B cell (primary cell): ENCODE measurements around the gene KIAA0825. TPM values are rescaled to one million over a fixed set of nuclear protein-coding genes. Genes with fewer than 3 reads are reported as not detected.
"Not testable (repeated sequence)": the region's sequence is repeated elsewhere in the genome, so short reads cannot be mapped to it uniquely, and the experiment has no call there.

Source experiments
- ATAC-seq: fragments of 200-7000 bp; cut with Tn5 transposase; one replicate; pipeline ENCODE4 v1.10.0; 2021; ENCODE audit warnings: low read depth, mild to moderate bottlenecking, moderate number of reproducible peaks, moderate library complexity
- CTCF ChIA-PET: fragments of 350-600 bp; sonication (Branson Sonifier 250); formaldehyde crosslinking; loops from one replicate; lab custom pipeline; 2021; ENCODE audit warnings: antibody characterized with exemption, inconsistent platforms; lab: Charles Lee
- POLR2A ChIA-PET: fragments of 350-600 bp; sonication (Branson Sonifier 250); formaldehyde crosslinking; loops from one replicate; lab custom pipeline; 2021; ENCODE audit warnings: antibody characterized with exemption; lab: Charles Lee
- DNase-seq: peaks from one replicate; pipeline ENCODE4 v3.0.0; 2013
- H2AFZ ChIP-seq: 2 replicates; pipeline ENCODE4 v1.6.1; 2012; ENCODE audit warnings: mild to moderate bottlenecking, low read depth, low read length; ENCODE audit not compliant: insufficient read depth, poor library complexity, severe bottlenecking
- H3K27ac ChIP-seq, 2 donors: 1 replicate in 1 of 2; 2 replicates in 1 of 2; pipeline ENCODE4 v1.5.1; 2012 to 2013; ENCODE audit warnings: low read length in 2 of 2, mild to moderate bottlenecking in 2 of 2, moderate library complexity in 1 of 2
- H3K27me3 ChIP-seq, 4 experiments: fragments of 200-600 bp in 1 of 4; sonication (generic) in 1 of 4; replicated peaks in 1 of 4; 1 replicate in 2 of 4; 2 replicates in 2 of 4; pipeline versions ENCODE4 v1.6.1 to v1.7.0; 2013 to 2016; ENCODE audit warnings: low read length in 3 of 4, mild to moderate bottlenecking in 2 of 4, mixed read lengths in 1 of 4, moderate library complexity in 1 of 4; ENCODE audit not compliant: insufficient read depth in 4 of 4, control insufficient read depth in 3 of 4; ENCODE audit errors: control extremely low read depth in 1 of 4
- H3K36me3 ChIP-seq, 2 experiments: replicated peaks in 1 of 2; 1 replicate in 1 of 2; 2 replicates in 1 of 2; pipeline versions ENCODE4 v1.6.1 to v1.7.1; 2013; ENCODE audit warnings: low read length in 1 of 2; ENCODE audit not compliant: insufficient read depth in 2 of 2, control insufficient read depth in 1 of 2; ENCODE audit errors: control extremely low read depth in 1 of 2, extremely low read depth in 1 of 2
- H3K4me1 ChIP-seq, 2 donors: fragments of 200-600 bp in 1 of 2; sonication (generic) in 1 of 2; 1 replicate in 1 of 2; 2 replicates in 1 of 2; pipeline versions ENCODE4 v1.5.1 to v1.6.1; 2013 to 2017; ENCODE audit warnings: low read length in 2 of 2; ENCODE audit not compliant: control insufficient read depth in 2 of 2, insufficient read depth in 2 of 2
- H3K4me2 ChIP-seq: replicated peaks from 2 replicates; pipeline ENCODE3; 2012; ENCODE audit warnings: mild to moderate bottlenecking, low read depth, low read length; ENCODE audit not compliant: poor library complexity, severe bottlenecking
- H3K4me3 ChIP-seq, 5 experiments: fragments of 200-600 bp in 1 of 5; sonication (generic) in 1 of 5; 1 replicate in 3 of 5; 2 replicates in 2 of 5; pipeline versions ENCODE4 v1.5.1 to v1.7.0; 2011 to 2016; ENCODE audit warnings: low read length in 4 of 5, mild to moderate bottlenecking in 4 of 5, low read depth in 2 of 5, control low read depth in 1 of 5, moderate library complexity in 1 of 5; ENCODE audit not compliant: insufficient read depth in 1 of 5; ENCODE audit errors: control extremely low read depth in 1 of 5, extremely low read depth in 1 of 5
- H3K79me2 ChIP-seq: fragments of 200-600 bp; sonication (generic); one replicate; pipeline ENCODE4 v1.6.0; 2016; ENCODE audit warnings: low read length; ENCODE audit not compliant: control insufficient read depth, insufficient read depth
- H3K9ac ChIP-seq: fragments of 200-600 bp; sonication (generic); 2 replicates; pipeline ENCODE4 v1.6.1; 2017; ENCODE audit warnings: mild to moderate bottlenecking, low read length, moderate library complexity
- H3K9me3 ChIP-seq, 3 donors: one replicate each; pipeline versions ENCODE4 v1.6.1 to v1.7.1; 2013; ENCODE audit warnings: low read length in 2 of 3; ENCODE audit not compliant: control insufficient read depth in 2 of 3, insufficient read depth in 1 of 3; ENCODE audit errors: control extremely low read depth in 1 of 3
- H4K20me1 ChIP-seq: 2 replicates; pipeline ENCODE4 v1.6.0; 2012; ENCODE audit warnings: mild to moderate bottlenecking, low read length; ENCODE audit not compliant: insufficient read depth, control insufficient read depth, poor library complexity, severe bottlenecking
- H3K27ac Mint-ChIP-seq: one replicate; pipeline ENCODE4 v1.8.0; 2021; ENCODE audit warnings: mixed read lengths
- H3K27me3 Mint-ChIP-seq: one replicate; pipeline ENCODE4 v1.8.0; 2021; ENCODE audit warnings: mixed read lengths
- H3K4me1 Mint-ChIP-seq: one replicate; pipeline ENCODE4 v1.8.0; 2021; ENCODE audit warnings: mixed read lengths
- H3K4me3 Mint-ChIP-seq: one replicate; pipeline ENCODE4 v1.8.0; 2021; ENCODE audit warnings: mixed read lengths
- H3K9me3 Mint-ChIP-seq: one replicate; pipeline ENCODE4 v1.8.0; 2022; ENCODE audit warnings: mixed read lengths; ENCODE audit not compliant: insufficient read depth
- CTCF ChIP-seq: fragments of 200-600 bp; IDR thresholded peaks from one replicate; pipeline ENCODE4 v1.8.0; 2022; ENCODE audit warnings: antibody characterized with exemption, mild to moderate bottlenecking
- EZH2 ChIP-seq: IDR thresholded peaks from 2 replicates; pipeline ENCODE4 v1.6.1; 2012; ENCODE audit warnings: borderline replicate concordance, low read depth, mild to moderate bottlenecking, moderate library complexity, low read length; ENCODE audit not compliant: insufficient read depth, poor library complexity, severe bottlenecking
- WGBS: methylation state at CpG from one replicate; pipeline ENCODE4 v1.1.5; 2013; ENCODE audit warnings: missing lambda C conversion rate; ENCODE audit not compliant: insufficient coverage; 5-methylcytosine and 5-hydroxymethylcytosine counted together
- intact Hi-C: fragments of 100-400 bp; cut with micrococcal nuclease; formaldehyde crosslinking; loops from one replicate; pipeline ENCODE4 v1.10.0; 2022
- polyA plus RNA-seq: library from polyadenylated mRNA; depleted of rRNA; stranded (reverse); fragments of >200 nt; gene quantifications from 2 replicates; pipeline ENCODE4 v1.2.3, GENCODE V29; 2012
- total RNA-seq, 2 donors: library from RNA; stranded (reverse); fragments of 120-200 nt in 1 of 2; gene quantifications; 1 replicate in 1 of 2; 2 replicates in 1 of 2; pipeline versions ENCODE4 v1.2.3 to v1.2.4, GENCODE V29; 2013 to 2022

The KIAA0825 gene
- total and polyA plus RNA-seq, 2 donors (not counting 1 experiment from before 2014, with no cell fraction given): 0.43 to 2.7 TPM

- no peaks in the 10 kb centered on the region for H3K36me3 ChIP-seq
- H3K4me1 Mint-ChIP-seq: no peaks in the 10 kb centered on the region
- intact Hi-C loops: no loop called here
- H3K27me3 Mint-ChIP-seq: peaks cover 43% of the 10 kb centered on the region
- no peak overlapping the region for H2AFZ ChIP-seq
- DNase-seq (no peak), ATAC-seq (no peak)
- H3K27me3 ChIP-seq: peaks cover 0 to 6% (median under 1%) of the 10 kb centered on the region in 4 experiments
- WGBS: no CpG with 5 or more reads among the region's 2 CpGs
- H3K4me3 ChIP-seq: no peak overlapping the region
- H3K9me3 Mint-ChIP-seq: no peaks in the 10 kb centered on the region
- H3K4me3 Mint-ChIP-seq: no peak overlapping the region
- ChIA-PET CTCF (no interaction called here), POLR2A (no interaction called here)
- no peak overlapping the region for H3K27ac ChIP-seq
- no peaks in the 10 kb centered on the region for H3K79me2 ChIP-seq
- H3K27ac Mint-ChIP-seq: no peak overlapping the region
- no peaks in the 10 kb centered on the region for H4K20me1 ChIP-seq
- no peaks in the 10 kb centered on the region for H3K4me1 ChIP-seq
- no peaks in the 10 kb centered on the region for H3K9me3 ChIP-seq
- no peak overlapping the region for H3K4me2 ChIP-seq
- no peak overlapping the region for H3K9ac ChIP-seq
- TF ChIP-seq CTCF (no peak), EZH2 (no peak)
These were observed 493.3 kb downstream of the KIAA0825 start for GRCh38 chr5:94125107-94125506.

- H3K4me3 ChIP-seq, intact Hi-C loops, H4K20me1 ChIP-seq, H3K27ac ChIP-seq, H3K9me3 Mint-ChIP-seq, H2AFZ ChIP-seq, H3K27ac Mint-ChIP-seq, CTCF ChIA-PET, H3K9ac ChIP-seq, H3K4me3 Mint-ChIP-seq, ATAC-seq, H3K79me2 ChIP-seq, H3K4me2 ChIP-seq, DNase-seq, H3K4me1 ChIP-seq, H3K36me3 ChIP-seq: not testable (repeated sequence)
- POLR2A ChIA-PET: interaction anchor here (0.6 kb wide), 1 partner anchor 69 kb away, joined by 4 read pairs; no protein-coding TSS in a partner anchor
- peaks cover 0 to 17% (median 4%) of the 10 kb centered on the region in 4 experiments for H3K27me3 ChIP-seq
- Mint-ChIP-seq H3K27me3 (peaks cover 37% of the 10 kb centered on the region), H3K4me1 (peaks cover 13% of the 10 kb centered on the region)
- 100% methylated on average over 2 of the region's 2 CpGs for WGBS
- H3K9me3 ChIP-seq: peaks cover 2 to 14% (median 10%) of the 10 kb centered on the region in 3 donors
These were observed 502.1 kb downstream of the KIAA0825 start for GRCh38 chr5:94116317-94116716.
